ENCODE results near the gene C19orf38. TPM values are rescaled to one million over a fixed set of nuclear protein-coding genes. Genes with fewer than 3 reads are reported as not detected.
"Not testable (repeated sequence)": the region's sequence is repeated elsewhere in the genome, so short reads cannot be mapped to it uniquely, and the experiment has no call there.

C19orf38 gene
- total and polyA plus RNA-seq, 2 donors = 5.4 to 7.1 TPM

DNA sequence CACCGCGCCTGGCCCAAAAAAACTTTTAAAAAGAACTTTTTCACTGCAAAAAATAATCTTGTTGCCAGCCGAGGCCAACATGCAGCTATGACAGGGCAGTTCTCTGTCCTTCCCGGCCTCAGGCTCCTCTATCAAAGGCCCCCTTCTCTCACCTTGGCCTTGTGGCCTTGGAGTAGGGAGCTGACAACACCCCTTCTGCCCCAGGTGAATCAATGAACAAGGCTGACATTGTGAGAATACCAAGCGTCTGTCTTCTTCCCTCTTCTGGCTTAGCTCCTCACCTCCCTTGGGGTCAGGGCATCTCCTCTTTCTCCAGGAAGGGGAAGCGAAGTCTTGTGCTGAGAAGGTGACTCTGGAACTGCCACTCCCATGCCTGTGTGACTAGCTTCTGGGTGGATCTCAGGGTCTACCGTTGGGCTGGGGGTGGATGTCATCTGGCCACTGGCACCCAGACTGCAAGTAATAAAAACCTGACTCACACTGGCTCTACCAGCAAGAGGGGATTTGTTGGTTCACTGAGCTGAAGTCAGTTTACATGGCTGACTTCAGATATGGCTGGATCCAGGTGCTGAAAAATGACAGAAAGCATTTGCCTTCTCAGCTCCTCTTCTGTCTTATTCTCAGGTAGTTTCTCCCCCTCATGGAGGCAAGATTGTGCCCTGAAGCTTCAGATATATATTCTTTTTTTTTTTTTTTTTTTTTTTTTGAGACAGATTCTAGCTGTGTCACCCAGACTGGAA lies 6.3 kb downstream of the C19orf38 start:
- Histone ChIP-seq H3K27me3 (ENCODE audit: control insufficient read depth in 2 of 2, insufficient read depth in 1 of 2, low read length in 1 of 2) (no peaks in the 10 kb centered on the region), H3K36me3 (ENCODE audit: control insufficient read depth in 2 of 2, insufficient read depth in 2 of 2, low read length in 1 of 2) (no peaks in the 10 kb centered on the region), H3K9me3 (ENCODE audit: control insufficient read depth in 2 of 2, insufficient read depth in 1 of 2, low read length in 1 of 2) (no peaks in the 10 kb centered on the region), H3K27ac (ENCODE audit: low read depth in 1 of 2, low read length in 1 of 2) (no peak overlapping the region), H3K4me1 (ENCODE audit: control insufficient read depth in 2 of 2, insufficient read depth in 2 of 2, low read length in 2 of 2) (no peaks in the 10 kb centered on the region), H3K4me3 (ENCODE audit: low read length in 2 of 2) (no peak overlapping the region)
- DNase-seq (ENCODE audit: low read depth in 6 of 9, low spot score in 9 of 9) = no peak
- WGBS = 96% methylated on average over 7 of the region's 7 CpGs

DNA sequence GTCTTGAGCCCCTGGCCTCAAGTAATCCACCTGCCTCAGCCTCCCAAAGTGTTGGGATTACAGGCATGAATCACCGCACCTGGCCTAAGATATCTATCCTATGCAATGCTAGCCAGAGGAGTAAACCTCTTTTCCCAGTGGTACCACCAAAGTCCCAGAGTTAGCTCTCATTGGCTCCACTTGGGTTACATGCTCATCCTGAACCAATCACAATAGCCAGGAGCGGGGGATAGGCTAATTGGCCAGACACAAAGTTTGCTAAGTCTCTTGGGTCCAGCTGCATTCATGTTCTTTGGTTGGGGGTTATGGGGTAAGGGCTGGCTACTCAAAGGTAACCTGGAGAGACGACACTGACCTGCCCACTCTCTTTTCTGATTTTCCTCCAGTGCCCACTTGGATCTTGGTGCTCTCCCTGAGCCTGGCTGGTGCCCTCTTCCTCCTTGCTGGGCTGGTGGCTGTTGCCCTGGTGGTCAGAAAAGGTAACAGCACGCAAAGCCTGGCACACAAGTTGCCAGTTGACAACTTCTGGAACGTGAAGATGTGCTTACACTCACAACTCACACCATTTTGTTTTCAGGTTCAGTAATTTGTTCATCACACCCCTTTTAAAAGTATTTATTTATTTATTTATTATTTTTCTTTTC lies 7.8 kb downstream of the C19orf38 start:
- DNase-seq (ENCODE audit: low read depth in 6 of 9, low spot score in 9 of 9) = no peak
- no peak overlapping the region for H3K4me3 ChIP-seq (ENCODE audit: low read length in 2 of 2)
- no peaks in the 10 kb centered on the region for H3K27me3 ChIP-seq (ENCODE audit: control insufficient read depth in 2 of 2, insufficient read depth in 1 of 2, low read length in 1 of 2)
- 94% methylated on average over 5 of the region's 5 CpGs for WGBS
- no peak overlapping the region for H3K27ac ChIP-seq (ENCODE audit: low read depth in 1 of 2, low read length in 1 of 2)
- H3K36me3 ChIP-seq (ENCODE audit: control insufficient read depth in 2 of 2, insufficient read depth in 2 of 2, low read length in 1 of 2) = no peaks in the 10 kb centered on the region
- H3K4me1 ChIP-seq (ENCODE audit: control insufficient read depth in 2 of 2, insufficient read depth in 2 of 2, low read length in 2 of 2) = no peaks in the 10 kb centered on the region
- H3K9me3 ChIP-seq (ENCODE audit: control insufficient read depth in 2 of 2, insufficient read depth in 1 of 2, low read length in 1 of 2) = no peaks in the 10 kb centered on the region

DNA sequence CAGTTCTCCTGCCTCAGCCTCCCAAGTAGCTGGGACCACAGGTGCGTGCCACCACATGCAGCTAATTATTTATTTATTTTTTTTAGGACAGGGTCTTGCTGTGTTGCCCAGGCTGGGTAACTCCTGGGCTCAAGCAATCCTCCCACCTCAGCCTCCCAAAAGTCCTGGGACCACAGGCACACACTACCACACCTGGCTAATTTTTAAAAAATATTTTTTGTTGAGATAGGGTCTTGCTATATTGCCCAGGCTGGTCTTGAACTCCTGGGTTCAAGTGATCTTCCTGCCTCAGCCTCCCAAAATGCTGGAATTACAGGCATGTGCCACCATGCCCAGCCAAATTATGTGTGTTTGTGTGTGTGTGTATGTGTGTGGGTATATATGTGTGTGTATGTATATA lies 8.7 kb downstream of the C19orf38 start:
- 98% methylated on average over 1 of the region's 1 CpG for WGBS
- not testable (repeated sequence) for H3K27me3 ChIP-seq (ENCODE audit: control insufficient read depth in 2 of 2, insufficient read depth in 1 of 2, low read length in 1 of 2)

DNA sequence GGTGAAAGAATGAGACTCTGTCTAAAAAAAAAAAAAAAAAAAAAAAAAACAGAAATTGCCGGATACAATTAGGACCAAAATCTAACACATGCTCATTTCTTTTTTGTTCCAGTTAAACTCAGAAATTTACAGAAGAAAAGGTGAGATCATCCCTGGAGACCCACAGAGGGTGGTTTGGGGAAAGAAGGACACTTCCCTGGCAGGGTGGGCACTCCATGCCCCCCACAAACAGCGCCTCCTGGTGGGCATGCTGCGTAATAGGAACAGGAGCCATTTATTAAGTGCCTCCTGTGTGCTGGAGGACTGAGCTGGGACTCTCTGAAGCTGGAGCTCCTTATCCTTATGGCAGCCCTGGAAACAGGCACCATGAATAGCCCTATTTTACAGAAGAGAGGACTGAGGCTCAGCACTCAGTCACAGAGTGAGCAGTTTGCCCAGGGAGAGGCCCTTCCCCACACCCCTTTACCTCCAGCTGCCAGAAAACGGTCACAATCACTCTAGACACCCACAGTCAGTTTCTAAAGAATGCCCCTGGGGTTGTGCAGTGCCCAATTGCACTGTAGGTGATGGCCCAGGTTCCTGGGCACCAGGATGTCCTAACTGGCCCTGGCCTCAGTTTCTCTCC lies 10.1 kb downstream of the C19orf38 start:
- Histone ChIP-seq H3K36me3 (ENCODE audit: control insufficient read depth in 2 of 2, insufficient read depth in 2 of 2, low read length in 1 of 2) (no peaks in the 10 kb centered on the region), H3K9me3 (ENCODE audit: control insufficient read depth in 2 of 2, insufficient read depth in 1 of 2, low read length in 1 of 2) (no peaks in the 10 kb centered on the region), H3K4me1 (ENCODE audit: control insufficient read depth in 2 of 2, insufficient read depth in 2 of 2, low read length in 2 of 2) (no peaks in the 10 kb centered on the region), H3K27ac (ENCODE audit: low read depth in 1 of 2, low read length in 1 of 2) (no peak overlapping the region), H3K27me3 (ENCODE audit: control insufficient read depth in 2 of 2, insufficient read depth in 1 of 2, low read length in 1 of 2) (no peaks in the 10 kb centered on the region), H3K4me3 (ENCODE audit: low read length in 2 of 2) (no peak overlapping the region)
- WGBS = 83% methylated on average over 4 of the region's 4 CpGs
- DNase-seq (ENCODE audit: low read depth in 6 of 9, low spot score in 9 of 9) = no peak

More for the DNA sequence above, 8.7 kb downstream of the C19orf38 start:
- not testable (repeated sequence) for H3K9me3 ChIP-seq (ENCODE audit: control insufficient read depth in 2 of 2, insufficient read depth in 1 of 2, low read length in 1 of 2); H3K36me3 ChIP-seq (ENCODE audit: control insufficient read depth in 2 of 2, insufficient read depth in 2 of 2, low read length in 1 of 2); H3K4me3 ChIP-seq (ENCODE audit: low read length in 2 of 2); H3K27ac ChIP-seq (ENCODE audit: low read depth in 1 of 2, low read length in 1 of 2); H3K4me1 ChIP-seq (ENCODE audit: control insufficient read depth in 2 of 2, insufficient read depth in 2 of 2, low read length in 2 of 2); DNase-seq (ENCODE audit: low read depth in 6 of 9, low spot score in 9 of 9)

DNA sequence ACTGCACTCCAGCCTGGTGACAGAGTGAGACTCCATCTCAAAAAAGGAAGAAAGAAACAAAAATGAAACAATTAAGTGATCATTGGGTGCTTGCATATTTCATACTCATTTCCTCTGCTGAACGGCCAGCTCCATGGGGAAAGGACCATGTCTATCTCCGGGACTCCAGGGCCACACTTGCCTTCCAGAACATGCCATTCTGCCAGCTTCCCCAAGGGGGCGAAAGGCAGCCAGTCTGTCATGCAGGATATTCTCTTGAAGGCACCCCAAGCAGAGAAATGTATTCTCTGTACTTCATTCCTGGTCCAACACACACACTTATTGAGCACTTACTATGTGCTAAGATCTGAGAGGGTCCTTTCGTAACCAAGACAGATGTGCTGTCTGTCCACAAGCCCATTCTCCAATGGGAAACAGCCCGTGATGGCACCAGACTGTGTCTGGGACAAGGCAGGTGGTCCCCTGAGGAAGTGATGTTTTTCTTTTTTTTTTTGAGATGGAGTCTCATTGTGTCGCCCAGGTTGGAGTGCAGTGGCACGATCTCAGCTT lies 13.0 kb downstream of the C19orf38 start:
- Histone ChIP-seq H3K4me3 (ENCODE audit: low read length in 2 of 2) (no peak overlapping the region), H3K4me1 (ENCODE audit: control insufficient read depth in 2 of 2, insufficient read depth in 2 of 2, low read length in 2 of 2) (peaks cover 0 to 10% of the 10 kb centered on the region in 2 donors), H3K27me3 (ENCODE audit: control insufficient read depth in 2 of 2, insufficient read depth in 1 of 2, low read length in 1 of 2) (no peaks in the 10 kb centered on the region), H3K9me3 (ENCODE audit: control insufficient read depth in 2 of 2, insufficient read depth in 1 of 2, low read length in 1 of 2) (no peaks in the 10 kb centered on the region), H3K36me3 (ENCODE audit: control insufficient read depth in 2 of 2, insufficient read depth in 2 of 2, low read length in 1 of 2) (no peaks in the 10 kb centered on the region), H3K27ac (ENCODE audit: low read depth in 1 of 2, low read length in 1 of 2) (no peak overlapping the region)
- peak in 1 of 9 donors; percentile 34 for DNase-seq (ENCODE audit: low read depth in 6 of 9, low spot score in 9 of 9)
- 93% methylated on average over 7 of the region's 7 CpGs for WGBS

DNA sequence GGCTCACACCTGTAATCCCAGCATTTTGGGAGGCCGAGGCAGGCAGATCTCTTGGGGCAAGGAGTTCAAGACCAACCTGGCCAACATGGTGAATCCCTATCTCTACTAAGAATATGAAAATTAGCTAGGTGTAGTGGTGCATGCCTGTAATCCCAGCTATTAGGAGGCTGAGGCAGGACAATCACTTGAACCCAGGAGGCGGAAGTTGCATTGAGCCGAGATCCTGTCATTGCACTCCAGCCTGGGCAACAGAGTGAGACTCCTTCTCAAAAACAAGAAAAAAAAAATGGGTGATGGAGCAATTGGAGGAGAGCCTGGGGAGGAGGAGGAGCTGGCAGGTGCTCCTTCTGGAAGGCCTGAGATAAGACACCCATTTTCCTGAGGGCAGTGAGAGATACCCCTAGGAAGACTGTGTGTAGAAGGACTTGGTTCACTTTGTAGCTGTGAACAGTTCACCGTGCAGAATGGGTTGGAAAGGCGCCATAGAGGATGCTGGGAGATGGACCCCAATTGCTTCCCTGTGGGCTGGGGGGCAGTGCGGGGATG lies 14.4 kb downstream of the C19orf38 start:
- Histone ChIP-seq H3K27ac (ENCODE audit: low read depth in 1 of 2, low read length in 1 of 2) (no peak overlapping the region), H3K4me3 (ENCODE audit: low read length in 2 of 2) (no peak overlapping the region), H3K4me1 (ENCODE audit: control insufficient read depth in 2 of 2, insufficient read depth in 2 of 2, low read length in 2 of 2) (peaks cover 0 to 10% of the 10 kb centered on the region in 2 donors), H3K9me3 (ENCODE audit: control insufficient read depth in 2 of 2, insufficient read depth in 1 of 2, low read length in 1 of 2) (no peaks in the 10 kb centered on the region), H3K36me3 (ENCODE audit: control insufficient read depth in 2 of 2, insufficient read depth in 2 of 2, low read length in 1 of 2) (no peaks in the 10 kb centered on the region), H3K27me3 (ENCODE audit: control insufficient read depth in 2 of 2, insufficient read depth in 1 of 2, low read length in 1 of 2) (no peaks in the 10 kb centered on the region)
- 92% methylated on average over 6 of the region's 6 CpGs for WGBS
- DNase-seq (ENCODE audit: low read depth in 6 of 9, low spot score in 9 of 9) = no peak

DNA sequence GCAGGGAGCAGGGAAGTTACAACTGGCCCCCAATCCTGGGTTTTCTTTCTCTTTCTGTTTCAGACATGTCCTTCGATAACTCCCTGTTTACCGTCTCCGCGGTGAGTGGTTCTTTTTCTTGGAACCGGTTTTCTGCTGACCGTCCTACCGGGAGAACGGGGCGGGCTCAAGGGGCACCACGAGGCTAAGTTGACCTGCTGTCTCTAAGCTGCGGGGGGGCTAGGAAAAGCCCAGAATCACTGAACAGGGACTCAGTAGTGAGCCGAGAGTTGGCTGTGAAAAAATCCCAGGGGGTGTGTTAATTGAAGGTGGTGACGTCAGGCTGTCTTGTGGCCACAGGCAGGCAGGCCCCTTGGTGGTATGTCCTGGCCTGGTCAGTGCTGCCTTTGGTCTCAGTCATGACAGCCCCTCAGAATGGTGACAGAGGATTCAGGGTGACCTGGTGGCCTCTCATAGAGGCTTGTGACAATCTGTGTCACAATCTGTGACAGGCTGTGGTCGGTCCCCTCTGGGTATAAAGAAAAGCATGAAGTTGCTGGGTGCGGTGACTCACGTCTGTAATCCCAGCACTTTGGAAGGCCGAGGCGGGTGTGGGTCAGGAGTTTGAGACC lies 15.0 kb downstream of the C19orf38 start:
- Histone ChIP-seq H3K9me3 (ENCODE audit: control insufficient read depth in 2 of 2, insufficient read depth in 1 of 2, low read length in 1 of 2) (no peaks in the 10 kb centered on the region), H3K4me3 (ENCODE audit: low read length in 2 of 2) (no peak overlapping the region), H3K36me3 (ENCODE audit: control insufficient read depth in 2 of 2, insufficient read depth in 2 of 2, low read length in 1 of 2) (no peaks in the 10 kb centered on the region), H3K27ac (ENCODE audit: low read depth in 1 of 2, low read length in 1 of 2) (no peak overlapping the region), H3K27me3 (ENCODE audit: control insufficient read depth in 2 of 2, insufficient read depth in 1 of 2, low read length in 1 of 2) (no peaks in the 10 kb centered on the region), H3K4me1 (ENCODE audit: control insufficient read depth in 2 of 2, insufficient read depth in 2 of 2, low read length in 2 of 2) (peaks cover 0 to 10% of the 10 kb centered on the region in 2 donors)
- 94% methylated on average over 18 of the region's 18 CpGs for WGBS
- DNase-seq (ENCODE audit: low read depth in 6 of 9, low spot score in 9 of 9) = no peak

DNA sequence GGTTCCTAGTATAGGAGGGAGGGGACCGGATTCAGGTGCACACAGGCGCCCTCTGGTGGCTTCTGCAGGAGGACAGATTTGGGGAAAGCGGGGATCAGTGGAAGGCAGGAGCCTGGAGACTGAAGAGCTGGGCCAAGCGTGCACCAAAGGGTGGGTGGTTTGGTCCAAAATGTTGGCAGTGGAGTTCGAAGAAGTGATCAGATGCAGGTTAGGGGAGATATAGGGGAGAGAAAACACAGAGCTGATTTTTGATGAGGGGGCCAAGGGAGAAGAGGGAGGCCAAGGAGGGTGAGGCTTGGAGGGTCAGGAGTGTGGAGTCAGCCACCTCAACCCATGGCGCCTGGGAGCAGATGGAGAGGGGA lies 16.3 kb downstream of the C19orf38 start:
- 39% methylated on average over 6 of the region's 6 CpGs for WGBS
- H3K4me1 ChIP-seq (ENCODE audit: control insufficient read depth in 2 of 2, insufficient read depth in 2 of 2, low read length in 2 of 2) = peaks cover 0 to 10% of the 10 kb centered on the region in 2 donors
- DNase-seq (ENCODE audit: low read depth in 6 of 9, low spot score in 9 of 9) = peak in 7 of 9 donors; percentile 47 to 85 (median 74)

More for the DNA sequence above, 16.3 kb downstream of the C19orf38 start:
- Histone ChIP-seq H3K4me3 (ENCODE audit: low read length in 2 of 2) (no peak overlapping the region), H3K27me3 (ENCODE audit: control insufficient read depth in 2 of 2, insufficient read depth in 1 of 2, low read length in 1 of 2) (no peaks in the 10 kb centered on the region), H3K9me3 (ENCODE audit: control insufficient read depth in 2 of 2, insufficient read depth in 1 of 2, low read length in 1 of 2) (no peaks in the 10 kb centered on the region), H3K27ac (ENCODE audit: low read depth in 1 of 2, low read length in 1 of 2) (no peak overlapping the region), H3K36me3 (ENCODE audit: control insufficient read depth in 2 of 2, insufficient read depth in 2 of 2, low read length in 1 of 2) (no peaks in the 10 kb centered on the region)
